NCI-H226 (cell line): ENCODE data around the gene PI4K2A.

Experiments
- DNase-seq: peaks from one replicate; pipeline ENCODE4 v3.0.0-alpha.2; 2015

Gene PI4K2A

DNA sequence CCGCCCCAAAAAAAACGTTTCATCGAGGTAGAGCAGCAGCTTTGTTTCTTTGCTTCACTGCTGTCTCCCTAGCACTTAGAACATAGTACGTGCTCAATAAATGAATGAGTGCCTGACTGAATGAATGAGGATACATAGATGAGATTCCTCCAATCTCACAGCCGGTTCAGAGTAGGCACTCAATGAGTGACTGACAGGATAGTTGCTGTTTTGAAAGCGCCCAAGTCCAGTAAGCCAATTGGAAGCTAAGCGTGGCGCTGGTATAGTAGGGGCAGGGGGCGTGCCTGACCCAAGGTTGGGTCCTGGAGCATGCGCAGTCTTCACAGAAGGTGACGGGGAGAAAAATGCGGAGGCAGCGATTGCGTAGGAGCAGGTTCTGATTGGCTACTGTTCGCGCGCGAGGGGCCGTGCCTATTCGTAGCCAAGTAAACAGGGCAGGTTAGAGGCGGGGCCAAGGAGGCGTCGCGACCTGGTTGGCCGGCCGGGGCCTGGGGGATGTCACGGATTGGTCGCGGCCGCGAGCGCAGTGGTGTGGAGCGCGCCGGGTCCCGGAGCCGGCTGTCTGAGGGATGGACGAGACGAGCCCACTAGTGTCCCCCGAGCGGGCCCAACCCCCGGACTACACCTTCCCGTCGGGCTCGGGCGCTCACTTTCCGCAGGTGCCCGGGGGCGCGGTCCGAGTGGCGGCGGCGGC, at the start of gene PI4K2A:
TSS of gene PI4K2A (plus strand) at position 498 of the 694 bp plus-strand sequence. CDS start at position 570, 72 bp downstream.
- peak; percentile 97 for DNase-seq

DNA sequence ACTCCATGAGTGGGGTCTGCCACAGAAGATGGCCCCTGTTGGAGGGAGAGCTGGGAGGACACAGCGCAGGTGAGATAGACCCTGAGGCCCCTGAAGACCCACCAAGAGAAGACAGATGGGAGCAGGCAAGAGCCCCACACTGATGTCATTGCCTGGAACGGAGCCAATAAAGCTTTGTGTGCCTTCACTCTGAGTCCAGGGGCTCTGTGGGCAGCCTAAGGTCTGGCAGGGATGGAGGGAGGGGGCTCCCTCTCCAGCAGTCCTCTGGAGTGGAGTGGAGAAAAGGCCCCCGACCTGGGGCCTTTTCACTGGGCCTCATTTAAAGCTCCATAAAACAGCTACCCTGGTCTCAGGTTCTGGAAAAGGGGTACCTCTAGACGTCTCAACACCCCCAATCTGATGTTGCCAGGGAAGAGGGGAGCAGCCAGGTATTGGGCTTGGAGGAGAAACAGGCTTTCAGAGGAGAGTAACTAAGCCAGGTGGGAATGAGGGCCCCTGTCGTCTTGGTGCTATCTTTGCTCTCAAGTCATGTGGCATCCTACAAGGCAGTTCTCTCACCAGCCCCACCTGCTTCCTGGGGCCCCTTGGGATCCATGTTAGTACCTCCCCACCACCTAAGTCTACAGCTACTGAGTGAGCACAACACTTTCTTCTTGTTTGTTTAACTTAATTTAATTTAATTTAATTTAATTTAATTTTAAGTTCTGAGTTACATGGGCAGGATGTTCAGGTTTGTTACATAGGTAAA, 49.5 kb upstream of the PI4K2A start:
- no peak for DNase-seq

DNA sequence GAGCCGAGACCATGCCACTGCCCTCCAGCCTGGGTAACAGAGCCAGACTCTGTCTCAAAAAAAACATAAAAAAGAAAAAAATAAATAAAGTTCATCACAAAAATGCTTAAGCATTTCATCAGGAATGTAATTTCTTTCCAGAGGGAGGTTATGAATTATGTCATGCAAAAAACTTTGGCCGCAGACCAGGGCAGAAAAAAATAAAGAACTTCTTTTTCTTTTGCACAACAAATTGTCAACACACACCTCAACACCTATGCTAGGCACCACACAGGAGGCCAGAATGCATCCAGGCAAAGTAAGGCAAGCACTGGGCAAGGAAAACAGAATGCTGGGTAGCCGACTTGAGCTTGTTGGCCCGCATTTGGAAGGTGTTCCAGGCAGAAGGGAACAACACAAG, 47.0 kb upstream of the PI4K2A start:
- no peak for DNase-seq

DNA sequence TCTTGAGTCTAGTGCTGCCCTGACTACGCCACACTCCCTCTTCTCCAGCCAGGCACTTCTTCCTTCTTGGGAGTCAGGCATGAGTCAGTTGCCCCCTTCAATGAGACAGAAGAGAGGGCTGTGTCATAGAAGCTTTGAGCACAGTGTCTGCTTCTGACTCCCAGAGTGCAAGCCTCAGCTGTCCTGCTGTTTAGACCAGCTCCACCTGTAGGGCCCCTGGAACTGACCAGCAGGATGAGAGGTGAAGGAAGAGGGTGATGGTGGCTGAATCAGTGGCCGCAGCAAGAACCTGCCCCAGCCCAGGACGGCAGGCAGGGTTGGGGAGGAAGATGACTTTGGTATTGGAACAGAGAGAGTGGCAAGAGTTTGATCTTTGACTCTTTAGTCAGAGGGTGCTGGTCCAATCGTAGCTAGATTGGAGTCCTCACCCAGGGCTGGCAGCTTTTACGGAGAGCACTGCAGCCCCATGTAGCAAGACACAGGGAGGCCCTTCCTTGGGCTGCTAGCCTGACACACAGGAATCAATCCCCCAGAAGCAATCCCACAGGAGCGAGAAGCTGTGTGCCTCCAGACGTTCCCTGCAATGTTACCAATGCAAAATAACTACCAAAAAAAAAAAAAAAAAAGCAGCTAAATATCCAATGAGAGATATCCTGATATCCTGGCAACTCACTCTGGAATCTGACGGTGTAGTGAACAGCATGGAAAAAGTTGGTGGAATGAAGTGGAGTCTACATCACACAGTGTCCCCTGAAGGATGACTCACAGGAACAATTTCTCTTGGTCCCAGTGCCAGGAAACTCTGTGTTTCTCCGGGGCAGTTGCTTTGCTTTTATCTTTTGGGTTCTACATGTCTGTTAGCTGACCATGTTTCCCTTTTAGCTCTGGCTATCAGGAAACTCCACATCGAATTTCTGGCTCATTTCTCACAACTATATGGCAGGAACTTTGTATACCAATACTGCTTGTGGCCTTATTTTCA, 44.1 kb upstream of the PI4K2A start:
- peak; percentile 80 for DNase-seq

DNA sequence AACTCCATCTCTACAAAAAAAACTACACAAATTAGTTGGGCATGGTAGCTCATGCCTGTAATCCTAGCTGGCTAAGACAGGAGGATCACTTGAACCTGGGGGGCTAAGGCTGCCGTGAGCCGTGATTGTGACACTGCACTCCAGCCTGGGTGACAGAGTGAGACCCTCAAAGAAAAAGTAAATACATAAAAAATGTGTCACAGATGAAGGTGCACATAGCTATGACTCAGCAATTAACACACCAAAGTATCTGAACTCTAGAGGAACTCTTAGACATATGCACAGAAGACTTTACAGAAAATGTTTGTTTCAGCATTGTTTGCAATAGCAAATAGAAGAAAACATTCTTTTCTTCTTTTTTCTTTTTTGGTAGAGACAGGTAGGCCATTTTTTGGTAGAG, 42.7 kb upstream of the PI4K2A start:
- no peak for DNase-seq

DNA sequence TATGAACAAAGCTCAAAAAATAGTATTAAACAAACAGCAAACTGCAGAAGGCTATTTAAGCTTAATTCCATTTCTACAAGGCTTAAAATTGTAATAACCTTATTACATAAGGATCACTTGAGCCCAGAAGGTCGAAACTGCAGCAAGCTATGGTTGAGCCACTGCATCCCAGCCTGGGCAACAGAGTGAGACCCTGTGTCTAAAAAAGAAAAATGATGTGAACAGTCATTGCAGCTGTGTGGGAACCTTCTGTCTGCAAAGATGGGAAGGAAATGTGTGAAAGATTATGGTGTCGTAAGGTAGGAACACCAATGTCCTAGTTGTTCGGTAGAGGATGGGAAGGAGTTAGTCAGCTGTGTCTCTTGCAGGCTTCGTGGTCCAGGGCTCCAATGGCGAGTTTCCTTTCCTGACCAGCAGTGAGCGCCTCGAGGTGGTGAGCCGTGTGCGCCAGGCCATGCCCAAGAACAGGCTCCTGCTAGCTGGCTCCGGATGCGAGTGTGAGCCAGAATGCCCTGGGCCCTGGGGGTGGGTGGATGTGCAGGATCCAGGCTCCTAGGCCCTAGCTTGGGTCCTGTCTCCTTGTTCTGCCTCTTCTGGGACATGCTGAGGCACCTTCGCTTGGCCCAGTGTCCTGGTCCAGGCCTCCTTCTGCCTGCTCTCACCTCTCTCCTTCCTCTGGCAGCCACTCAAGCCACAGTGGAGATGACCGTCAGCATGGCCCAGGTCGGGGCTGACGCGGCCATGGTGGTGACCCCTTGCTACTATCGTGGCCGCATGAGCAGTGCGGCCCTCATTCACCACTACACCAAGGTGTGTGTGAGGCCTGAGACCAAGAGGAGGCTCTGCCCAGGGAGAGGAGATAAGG, 41.8 kb upstream of the PI4K2A start:
- DNase-seq, result no peak

DNA sequence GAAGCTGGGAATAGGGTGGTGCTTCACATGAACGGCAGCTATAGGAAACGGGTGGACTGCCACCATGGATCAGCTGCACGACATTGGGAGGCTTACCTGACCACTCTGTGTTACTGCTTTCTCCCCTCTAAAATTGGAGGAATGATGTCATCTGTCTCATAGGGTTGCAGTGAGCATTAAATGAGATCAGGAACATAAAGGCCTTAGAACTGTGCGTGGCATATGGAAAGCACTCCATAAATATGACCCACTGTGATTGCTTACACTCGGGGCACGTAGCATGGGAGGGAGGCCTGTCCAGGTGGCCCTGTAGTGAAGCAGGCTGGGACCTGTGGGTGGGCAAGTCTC, 41.2 kb upstream of the PI4K2A start:
- no peak for DNase-seq

DNA sequence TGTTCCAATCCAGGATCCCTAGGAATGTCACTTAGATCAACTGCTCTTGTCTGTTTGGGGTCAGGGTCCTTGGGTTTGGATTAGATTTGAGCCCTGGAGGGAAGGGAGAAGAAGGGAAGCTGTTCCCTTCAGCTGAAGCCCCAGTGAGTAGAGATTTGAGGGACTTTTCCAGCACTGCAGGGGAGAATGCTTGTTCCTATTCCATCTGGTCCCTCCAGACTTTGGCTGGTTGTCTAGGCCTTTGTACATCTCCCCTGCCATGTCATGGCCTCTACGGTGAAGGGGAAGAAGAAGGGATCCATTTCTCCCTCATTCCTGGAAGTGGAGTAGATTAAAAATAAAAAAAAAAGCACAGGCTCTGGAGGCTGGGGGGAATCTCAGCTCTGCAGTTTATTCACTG, 39.9 kb upstream of the PI4K2A start:
- no peak for DNase-seq

DNA sequence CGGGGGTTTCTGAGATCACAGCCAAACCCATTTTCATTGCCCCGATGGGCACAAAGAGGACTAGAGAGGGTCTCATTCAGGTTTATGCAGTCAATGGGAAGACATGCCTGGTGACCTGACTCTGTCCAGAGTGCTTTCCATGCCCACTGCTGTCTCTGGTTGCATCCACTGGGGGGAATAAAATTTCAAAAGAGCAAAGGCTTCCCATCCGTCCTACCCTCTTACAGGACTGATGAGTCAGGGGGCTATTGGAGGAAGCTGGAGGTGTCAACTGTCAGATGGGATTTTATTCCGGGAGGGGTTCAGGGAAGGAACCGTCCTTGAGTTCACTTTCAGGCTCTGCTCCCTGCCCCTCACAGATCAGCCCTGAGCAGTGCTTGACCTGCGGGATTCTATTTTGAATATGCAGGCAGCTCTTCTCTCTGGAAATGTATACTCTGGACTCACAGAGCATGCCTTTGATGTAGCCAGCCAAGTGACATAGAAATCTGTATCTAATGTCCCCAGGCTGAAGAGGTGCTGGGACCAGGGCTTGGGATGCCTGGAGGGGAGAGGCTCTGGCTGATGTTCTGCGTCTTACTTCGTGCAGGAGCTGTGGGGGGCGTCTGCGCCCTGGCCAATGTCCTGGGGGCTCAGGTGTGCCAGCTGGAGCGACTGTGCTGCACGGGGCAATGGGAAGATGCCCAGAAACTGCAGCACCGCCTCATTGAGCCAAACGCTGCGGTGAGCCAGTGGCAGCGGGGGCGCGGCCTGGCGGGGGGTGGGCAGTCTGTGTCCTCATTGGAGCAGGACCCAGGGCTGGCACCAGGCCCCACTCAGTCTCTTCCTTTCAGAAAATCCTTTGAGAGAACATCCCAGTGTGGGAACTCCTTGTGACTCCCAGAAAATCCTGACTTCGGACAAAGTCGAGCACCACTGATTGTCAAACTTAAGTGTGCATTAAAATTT, 38.9 kb upstream of the PI4K2A start:
- DNase-seq, result no peak

DNA sequence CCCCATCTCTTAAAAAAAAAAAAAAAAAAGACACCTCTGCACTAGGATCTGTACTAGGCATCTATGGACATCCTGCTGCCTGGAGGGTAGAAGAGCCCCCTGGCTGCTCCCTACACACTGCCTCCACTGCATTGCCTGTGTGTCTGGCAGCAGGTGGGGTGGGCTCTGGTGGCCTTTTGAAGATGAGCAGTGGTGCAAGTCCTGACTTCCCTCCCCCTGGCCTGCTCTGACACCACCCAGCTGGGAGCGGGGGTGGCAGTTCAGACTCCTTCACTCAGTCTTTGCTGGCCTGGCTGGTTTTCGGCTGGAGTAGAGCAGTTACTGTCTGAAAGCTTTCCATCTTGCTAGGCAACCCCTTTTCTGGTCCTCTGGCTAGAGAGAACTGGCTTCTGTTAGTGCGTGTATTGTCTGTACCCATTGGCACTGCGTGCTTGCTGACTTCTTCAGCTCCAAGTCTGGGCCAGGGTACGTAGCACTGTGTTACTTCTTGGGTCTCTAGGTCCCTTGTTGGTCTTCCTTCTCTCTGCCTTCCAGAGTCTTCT, 33.3 kb upstream of the PI4K2A start:
- no peak for DNase-seq

DNA sequence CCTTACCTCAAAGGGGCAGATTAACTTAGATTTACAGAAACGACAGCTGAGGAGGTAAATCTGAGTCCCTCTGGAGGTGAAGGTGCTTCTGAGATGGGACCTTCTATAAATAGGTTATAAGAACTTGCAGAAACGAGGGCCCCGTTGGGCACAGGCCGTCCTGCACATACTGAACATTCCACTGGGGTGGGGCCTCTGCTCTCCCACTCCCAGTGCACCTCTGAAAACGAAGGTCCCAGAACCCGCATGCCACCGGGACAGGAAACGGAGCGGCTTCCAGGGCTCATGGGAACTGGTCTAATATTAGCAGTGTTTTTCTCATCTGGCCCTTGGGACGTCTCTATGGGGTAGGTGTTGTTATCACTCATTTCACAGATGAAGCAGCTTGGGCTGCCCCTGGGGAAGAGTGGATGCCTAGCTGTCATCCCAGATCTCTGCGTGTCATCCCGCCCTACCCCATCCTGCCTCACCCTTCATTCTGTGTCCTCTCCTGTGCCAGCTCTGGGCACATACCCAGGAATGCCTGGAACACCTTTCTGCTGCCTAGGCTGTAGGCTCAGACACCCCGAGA, 31.4 kb upstream of the PI4K2A start:
- no peak for DNase-seq

DNA sequence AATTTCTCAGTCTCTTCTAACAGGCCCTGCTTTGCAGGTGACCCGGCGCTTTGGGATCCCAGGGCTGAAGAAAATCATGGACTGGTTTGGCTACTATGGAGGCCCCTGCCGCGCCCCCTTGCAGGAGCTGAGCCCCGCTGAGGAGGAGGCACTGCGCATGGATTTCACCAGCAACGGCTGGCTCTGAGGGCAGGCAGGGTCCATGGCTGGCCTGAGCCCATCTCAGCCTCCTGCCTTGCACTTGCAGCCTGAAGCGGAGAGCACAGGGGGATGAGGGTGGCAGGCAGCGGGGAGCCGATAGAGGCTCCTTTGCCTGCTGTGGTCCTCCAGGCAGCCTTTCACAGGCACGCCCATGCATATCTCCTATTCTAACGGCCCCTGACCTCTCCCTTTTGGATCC, 29.0 kb upstream of the PI4K2A start:
- DNase-seq, result no peak

DNA sequence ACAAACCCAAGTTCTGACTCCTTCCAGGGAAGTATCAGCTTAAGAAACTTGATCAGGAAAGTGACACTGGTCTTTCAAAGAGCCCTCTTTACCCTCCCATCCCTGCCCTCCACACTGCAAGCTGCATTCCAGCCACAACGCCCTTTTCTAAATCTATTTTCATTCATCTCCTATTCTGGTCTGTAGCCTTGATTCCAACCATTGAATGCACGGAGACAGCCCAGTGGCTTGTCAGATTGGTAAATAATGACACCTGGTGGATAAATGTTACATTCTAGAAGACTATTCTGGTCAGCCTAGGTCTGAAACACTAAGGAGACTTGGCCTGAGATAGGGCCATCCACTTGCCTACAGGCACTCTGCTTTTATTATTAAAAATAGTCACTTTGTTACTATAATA, 28.1 kb upstream of the PI4K2A start:
- peak; percentile 49 for DNase-seq

DNA sequence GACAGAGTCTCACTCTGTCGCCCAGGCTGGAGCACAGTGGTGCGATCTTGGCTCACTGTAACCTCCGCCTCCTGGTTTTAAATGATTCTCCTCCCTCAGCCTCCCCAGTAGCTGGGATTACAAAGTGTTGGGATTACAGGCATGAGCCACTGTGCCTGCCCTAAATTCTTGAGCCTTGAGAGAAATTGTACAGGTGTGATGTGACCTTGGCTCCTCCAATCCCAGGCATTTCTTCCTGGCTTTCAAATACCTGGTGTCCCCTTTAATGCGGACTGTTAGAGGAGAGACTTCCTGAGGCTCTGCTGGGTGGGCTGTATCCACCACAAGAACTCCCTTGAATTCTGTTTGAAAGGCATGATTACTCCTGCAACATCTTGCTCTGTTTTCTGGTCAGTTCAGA, 22.2 kb upstream of the PI4K2A start:
- no peak for DNase-seq

DNA sequence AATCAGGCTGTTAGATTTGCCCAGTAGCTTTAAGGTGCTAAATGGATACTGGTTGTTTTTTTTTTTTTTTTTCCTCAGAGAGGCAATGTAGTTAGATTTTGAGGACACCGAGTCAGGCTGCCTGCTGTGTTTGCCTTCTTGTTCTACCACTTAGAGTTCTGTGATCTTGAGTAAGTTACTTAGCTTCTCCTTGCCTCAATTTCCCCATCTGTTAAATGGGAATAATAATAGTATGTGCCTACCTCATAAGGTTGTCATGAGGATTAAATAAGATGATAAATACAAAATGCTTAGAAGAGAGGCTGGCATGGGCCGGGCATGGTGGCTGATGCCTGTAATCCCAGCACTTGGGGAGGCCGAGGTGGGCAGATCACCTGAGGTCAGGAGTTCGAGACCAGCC, 21.7 kb upstream of the PI4K2A start:
- no peak for DNase-seq

DNA sequence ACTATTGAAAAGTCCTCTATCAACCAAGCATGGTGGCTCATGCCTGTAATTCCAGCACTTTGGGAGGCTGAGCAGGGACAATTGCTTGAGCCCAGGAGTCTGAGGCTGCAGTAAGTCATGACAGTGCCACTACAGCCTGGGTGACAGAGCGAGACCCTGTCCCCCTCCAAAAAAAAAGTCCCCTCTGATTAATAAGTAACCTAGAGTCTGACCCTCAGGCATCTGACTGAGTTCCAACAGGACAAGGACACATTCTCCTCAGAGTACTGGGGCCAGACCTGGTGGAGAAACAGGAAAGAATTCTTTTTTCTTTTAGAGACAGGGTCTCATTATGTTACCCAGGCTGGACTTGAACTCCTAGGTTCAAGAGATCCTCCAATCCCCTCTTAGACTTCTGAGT, 17.2 kb upstream of the PI4K2A start:
- no peak for DNase-seq

DNA sequence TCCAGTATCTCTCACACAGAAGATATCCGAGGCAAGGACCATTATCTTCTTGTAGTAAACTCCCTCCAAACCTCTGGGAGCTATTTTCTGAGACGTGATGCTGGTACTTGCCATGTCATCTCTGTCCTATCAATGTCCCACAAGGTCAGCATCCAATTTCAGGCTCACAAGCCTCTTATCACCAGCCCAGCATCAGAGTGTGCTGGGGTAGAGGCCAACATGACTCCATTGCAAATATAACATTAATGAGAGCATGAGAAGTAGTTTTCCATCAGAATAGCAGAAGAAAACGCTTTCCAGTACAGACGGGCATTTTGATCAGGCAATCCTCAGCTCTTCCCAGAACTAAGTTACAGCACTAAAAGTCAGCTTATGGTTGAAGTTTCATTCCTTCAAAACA, 12.7 kb upstream of the PI4K2A start:
- DNase-seq, result no peak

DNA sequence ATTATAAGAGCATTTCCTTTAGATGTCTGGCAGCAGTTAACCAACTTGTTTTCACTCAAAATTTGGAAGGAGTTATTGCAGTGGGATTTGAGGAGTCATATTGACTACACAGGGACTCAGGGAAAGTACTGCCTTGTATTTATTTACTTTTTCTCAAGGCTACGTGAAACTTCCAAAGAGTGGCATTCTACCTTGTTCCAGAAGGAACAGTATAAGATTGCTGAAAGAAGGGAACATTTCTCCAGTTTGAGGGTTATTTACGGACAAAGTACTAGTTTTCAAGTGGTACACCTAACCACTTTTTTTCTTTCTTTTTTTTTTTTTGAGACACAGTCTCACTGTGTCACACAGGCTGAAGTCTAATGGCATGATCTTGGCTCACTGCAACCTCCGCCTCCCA, 12.2 kb upstream of the PI4K2A start:
- no peak for DNase-seq

DNA sequence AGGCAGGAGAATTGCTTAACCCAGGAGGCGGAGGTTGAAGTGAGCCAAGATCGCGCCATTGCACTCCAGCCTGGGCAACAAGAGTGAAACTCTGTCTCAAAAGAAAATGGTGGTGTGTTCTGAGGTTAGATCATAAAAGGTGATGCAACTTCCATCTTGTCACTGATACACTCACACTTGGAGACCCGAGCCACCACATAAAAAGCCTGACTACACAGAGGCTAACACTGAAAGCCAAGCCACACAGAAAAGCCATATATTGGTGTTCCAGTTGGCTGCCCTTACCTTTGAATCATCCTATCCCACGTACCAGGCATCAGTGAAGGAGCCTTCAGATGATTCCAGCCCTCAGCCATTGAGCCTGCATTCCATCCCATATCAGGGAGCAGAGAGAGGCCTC, 11.2 kb upstream of the PI4K2A start:
- no peak for DNase-seq

DNA sequence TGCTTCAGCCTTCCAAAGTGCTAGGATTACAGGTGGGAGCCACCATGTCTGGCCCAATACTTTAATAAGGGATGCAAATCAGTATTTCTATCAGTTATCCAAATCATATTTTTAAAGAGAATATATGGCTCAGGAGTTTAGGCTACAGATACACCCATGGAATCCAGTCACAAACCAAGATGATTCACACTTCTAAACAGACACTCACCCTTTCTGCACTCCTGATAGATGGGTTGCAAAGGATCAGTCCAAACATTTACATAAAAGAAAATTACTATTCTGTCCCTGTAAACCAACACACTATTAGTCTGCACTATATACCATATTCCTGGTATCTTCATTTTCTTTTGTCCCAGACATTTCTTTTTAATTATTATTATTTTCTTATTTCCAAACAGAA, 9.4 kb upstream of the PI4K2A start:
- no peak for DNase-seq
